Effector memory CD4-positive, alpha-beta T cell (primary cell): ENCODE data around the gene CASQ2.

Source experiments
- DNase-seq, 3 donors: peaks; one replicate each; pipeline ENCODE4 v3.0.0-alpha.2; 2020
- H3K27ac ChIP-seq: 2 replicates; pipeline ENCODE4 v1.7.0; 2013; ENCODE audit warnings: mild to moderate bottlenecking, low read length, moderate library complexity; ENCODE audit not compliant: insufficient read depth, poor library complexity, severe bottlenecking
- H3K27me3 ChIP-seq: replicated peaks from 2 replicates; pipeline ENCODE4 v1.7.0; 2013; ENCODE audit warnings: mild to moderate bottlenecking, low read length; ENCODE audit not compliant: insufficient read depth, control insufficient read depth, poor library complexity, severe bottlenecking
- H3K36me3 ChIP-seq: 2 replicates; pipeline ENCODE4 v1.7.0; 2013; ENCODE audit warnings: mild to moderate bottlenecking, low read length, moderate library complexity; ENCODE audit not compliant: control insufficient read depth, insufficient read depth
- H3K4me1 ChIP-seq: 2 replicates; pipeline ENCODE4 v1.7.0; 2013; ENCODE audit warnings: low read length, mild to moderate bottlenecking; ENCODE audit not compliant: control insufficient read depth, insufficient read depth, poor library complexity, severe bottlenecking
- H3K4me3 ChIP-seq: 2 replicates; pipeline ENCODE4 v1.7.0; 2013; ENCODE audit warnings: low read length, low read depth, mild to moderate bottlenecking; ENCODE audit not compliant: insufficient read depth, poor library complexity, severe bottlenecking
- H3K9me3 ChIP-seq: 2 replicates; pipeline ENCODE4 v1.7.0; 2013; ENCODE audit warnings: mild to moderate bottlenecking, low read length, moderate library complexity; ENCODE audit not compliant: control insufficient read depth

CASQ2 gene

DNA sequence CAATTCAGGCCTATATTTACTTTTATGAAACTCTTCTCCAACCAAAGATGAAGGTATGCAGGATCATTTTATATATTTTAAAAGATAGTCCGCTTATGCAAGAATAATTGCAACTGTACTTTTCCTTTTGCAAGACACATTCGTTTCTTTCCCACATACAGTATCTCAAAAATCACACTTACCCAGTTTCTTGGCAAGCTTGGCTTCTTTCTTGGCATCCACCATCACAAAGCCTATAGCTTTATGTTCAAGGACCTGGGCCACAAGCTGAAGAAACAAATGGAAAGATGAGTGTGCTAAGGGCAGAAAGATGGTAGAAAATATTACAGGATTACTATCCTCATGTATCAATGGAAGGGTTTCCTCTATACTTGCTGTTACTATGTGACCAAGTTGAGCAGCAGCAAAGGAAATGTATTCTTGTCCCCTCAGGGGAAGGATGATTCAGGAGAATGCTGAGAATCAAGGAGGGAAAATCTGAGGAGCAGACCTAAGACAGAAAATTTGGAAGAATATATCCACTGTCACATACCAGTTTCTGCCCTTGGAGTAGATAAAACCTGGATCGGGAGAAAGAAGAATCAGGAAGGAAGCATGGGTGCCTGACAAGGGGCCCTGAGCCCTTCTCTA lies 23.8 kb downstream of the CASQ2 start:
- no peak for DNase-seq
- no peak overlapping the region for H3K27ac ChIP-seq
- no peaks in the 10 kb centered on the region for H3K4me1 ChIP-seq
- no peak overlapping the region for H3K4me3 ChIP-seq
- H3K36me3 ChIP-seq = no peaks in the 10 kb centered on the region
- no peaks in the 10 kb centered on the region for H3K9me3 ChIP-seq
- H3K27me3 ChIP-seq = no peaks in the 10 kb centered on the region

DNA sequence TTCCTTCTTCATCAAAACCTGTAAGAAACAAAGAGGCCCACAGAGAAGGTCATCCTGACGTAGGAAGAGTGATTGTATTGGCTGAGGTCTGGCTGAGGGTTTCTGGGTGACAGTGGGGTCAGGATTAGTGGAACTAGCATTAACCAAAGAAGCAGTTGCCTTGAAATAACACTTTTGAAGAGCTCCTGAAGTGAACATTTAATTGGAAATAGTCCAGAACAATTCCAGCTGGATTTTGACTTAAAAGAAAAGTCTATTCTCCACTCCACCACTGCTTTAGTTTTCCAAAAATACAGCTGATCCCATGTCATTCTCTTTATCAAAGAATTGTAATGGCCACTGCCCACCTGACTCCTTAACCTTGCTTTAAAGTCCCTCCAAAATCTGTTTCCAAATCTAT lies 27.7 kb downstream of the CASQ2 start:
- Histone ChIP-seq H3K27me3 (no peaks in the 10 kb centered on the region), H3K27ac (no peak overlapping the region), H3K4me1 (no peaks in the 10 kb centered on the region), H3K4me3 (no peak overlapping the region), H3K9me3 (no peaks in the 10 kb centered on the region), H3K36me3 (no peaks in the 10 kb centered on the region)
- DNase-seq = no peak

DNA sequence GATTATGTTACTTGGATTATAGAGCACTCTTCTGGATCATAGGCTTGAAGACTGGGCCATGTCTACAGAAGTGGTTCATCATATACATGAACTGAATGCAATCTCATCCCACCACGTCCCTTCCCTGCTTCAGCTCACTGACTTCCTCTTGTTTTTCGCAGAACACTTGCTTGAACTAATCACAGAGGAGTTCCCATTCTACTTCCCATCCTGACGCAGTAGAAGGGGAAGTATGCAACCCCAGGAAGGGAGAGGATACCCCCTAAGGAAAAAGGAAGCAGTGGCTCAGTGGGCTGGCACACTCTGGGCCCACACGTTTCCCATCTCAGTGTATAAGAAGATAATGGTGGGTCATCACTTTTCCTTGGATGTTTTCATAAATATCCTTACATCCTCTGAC lies 36.2 kb downstream of the CASQ2 start:
- no peak for DNase-seq
- no peaks in the 10 kb centered on the region for H3K27me3 ChIP-seq
- no peaks in the 10 kb centered on the region for H3K4me1 ChIP-seq
- H3K4me3 ChIP-seq = no peak overlapping the region
- H3K36me3 ChIP-seq = no peaks in the 10 kb centered on the region
- H3K27ac ChIP-seq = no peak overlapping the region
- H3K9me3 ChIP-seq = no peaks in the 10 kb centered on the region

DNA sequence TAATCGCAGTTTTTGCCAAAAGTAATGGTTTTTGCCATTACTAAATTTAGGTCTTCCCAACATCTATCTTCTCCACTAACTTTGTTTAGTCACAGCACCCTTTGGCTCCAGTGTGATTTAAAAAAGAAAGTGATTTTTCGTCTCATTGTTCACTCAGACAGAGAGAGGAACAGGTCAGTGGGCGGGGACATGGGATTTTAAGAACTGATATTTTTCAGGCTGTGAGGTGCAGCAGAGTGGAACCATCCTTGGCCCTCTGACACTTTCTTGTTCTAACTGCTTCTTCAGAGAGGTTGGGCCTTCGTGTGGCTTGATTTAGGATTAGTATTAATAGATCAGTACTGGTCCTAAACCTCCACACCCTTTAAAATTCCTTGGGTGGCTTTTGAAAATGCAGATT lies 38.8 kb downstream of the CASQ2 start:
- DNase-seq = no peak
- H3K4me1 ChIP-seq = no peaks in the 10 kb centered on the region
- no peak overlapping the region for H3K27ac ChIP-seq

DNA sequence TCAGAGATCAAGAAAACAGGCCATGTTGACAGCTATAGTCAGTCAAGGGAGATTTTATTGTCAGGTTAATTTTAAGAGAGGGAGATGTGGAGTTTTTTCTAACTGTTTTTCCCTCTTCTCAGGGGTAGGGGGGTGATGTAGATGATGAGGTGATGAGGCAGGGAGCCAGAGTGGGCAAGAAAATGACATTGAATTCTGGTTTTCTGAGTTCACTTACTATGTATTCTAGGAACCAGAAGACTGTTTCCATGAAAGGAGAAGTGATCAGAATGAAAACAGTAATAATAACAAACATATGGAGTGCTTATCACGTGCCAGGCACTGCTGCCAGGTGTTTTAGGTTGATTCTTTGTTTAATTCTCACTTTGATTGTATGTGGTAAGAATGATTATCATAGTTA lies 40.2 kb downstream of the CASQ2 start:
- DNase-seq = no peak
- no peaks in the 10 kb centered on the region for H3K36me3 ChIP-seq
- H3K27ac ChIP-seq = no peak overlapping the region
- H3K9me3 ChIP-seq = no peaks in the 10 kb centered on the region
- no peaks in the 10 kb centered on the region for H3K4me1 ChIP-seq
- no peak overlapping the region for H3K4me3 ChIP-seq
- H3K27me3 ChIP-seq = no peaks in the 10 kb centered on the region

More for the DNA sequence above, 38.8 kb downstream of the CASQ2 start:
- no peaks in the 10 kb centered on the region for H3K9me3 ChIP-seq
- H3K36me3 ChIP-seq = no peaks in the 10 kb centered on the region
- no peaks in the 10 kb centered on the region for H3K27me3 ChIP-seq
- H3K4me3 ChIP-seq = no peak overlapping the region

DNA sequence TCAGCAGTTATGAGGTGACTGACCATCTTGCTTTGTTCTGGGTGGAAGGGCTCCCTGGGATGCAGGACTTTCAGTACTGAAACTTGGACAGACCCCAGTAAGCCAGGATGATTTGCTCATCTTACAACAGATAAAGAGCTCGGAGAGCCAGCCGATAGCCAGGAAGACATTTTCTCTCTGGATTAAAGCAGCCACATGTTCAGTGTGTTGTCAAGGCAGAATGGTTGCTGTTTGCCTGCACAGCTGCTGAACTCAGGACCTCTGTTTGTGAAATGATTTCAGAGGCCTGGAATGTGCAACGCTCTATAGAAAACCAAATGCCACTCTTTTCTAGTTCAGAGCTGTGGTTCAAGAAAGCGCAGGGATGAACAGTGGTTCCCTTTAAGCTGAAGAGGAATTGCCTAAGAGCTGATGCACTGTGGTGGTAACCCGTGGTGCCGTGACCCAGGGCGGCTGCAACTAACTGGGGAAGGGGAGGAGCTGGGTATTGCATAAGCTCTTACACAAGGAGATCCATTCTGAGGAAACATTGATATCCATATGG lies 40.7 kb downstream of the CASQ2 start:
- H3K27ac ChIP-seq = no peak overlapping the region
- no peaks in the 10 kb centered on the region for H3K4me1 ChIP-seq
- H3K36me3 ChIP-seq = no peaks in the 10 kb centered on the region
- no peaks in the 10 kb centered on the region for H3K27me3 ChIP-seq
- DNase-seq = no peak
- no peak overlapping the region for H3K4me3 ChIP-seq
- no peaks in the 10 kb centered on the region for H3K9me3 ChIP-seq

DNA sequence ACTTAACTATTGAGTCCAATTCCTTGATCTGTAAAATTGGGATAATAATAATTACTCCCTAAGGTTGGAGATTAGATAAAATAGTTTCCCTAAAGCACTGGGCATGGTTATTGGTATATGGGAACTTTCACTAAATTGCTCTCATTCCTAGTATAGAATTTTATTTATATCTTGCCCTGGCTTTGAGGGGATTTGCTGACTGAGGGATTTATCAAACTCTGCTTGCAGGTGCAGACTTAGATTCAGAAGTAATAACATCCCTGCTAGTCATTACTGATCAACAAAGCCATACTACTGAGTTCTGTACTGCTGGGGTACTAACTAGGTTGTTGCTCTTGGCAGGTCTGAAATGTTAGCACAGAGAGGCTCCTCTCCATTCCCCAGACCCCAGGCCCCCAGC lies 41.9 kb downstream of the CASQ2 start:
- no peak for DNase-seq
- Histone ChIP-seq H3K4me3 (no peak overlapping the region), H3K27me3 (no peaks in the 10 kb centered on the region), H3K4me1 (no peaks in the 10 kb centered on the region), H3K36me3 (no peaks in the 10 kb centered on the region), H3K27ac (no peak overlapping the region), H3K9me3 (no peaks in the 10 kb centered on the region)

DNA sequence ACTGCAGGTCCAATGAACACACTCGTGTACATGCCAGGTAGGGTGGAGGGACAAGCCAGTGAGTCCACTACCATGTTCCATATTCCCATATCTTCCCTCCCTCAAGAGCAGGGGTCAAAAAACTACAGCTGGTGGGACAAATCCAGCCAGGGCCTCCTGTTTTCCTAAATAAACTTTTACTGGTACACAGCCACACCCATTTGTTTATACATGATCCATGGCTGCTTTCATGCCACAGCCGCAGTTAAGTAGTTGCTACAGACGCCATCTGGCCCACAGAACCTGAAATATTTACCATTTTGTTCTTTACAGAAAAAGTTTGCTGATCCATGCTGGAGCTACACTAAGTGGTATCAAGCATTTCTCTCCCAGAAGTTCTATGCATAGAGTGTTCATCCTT lies 42.4 kb downstream of the CASQ2 start:
- H3K4me1 ChIP-seq = no peaks in the 10 kb centered on the region
- no peak overlapping the region for H3K27ac ChIP-seq
- H3K36me3 ChIP-seq = no peaks in the 10 kb centered on the region
- no peak for DNase-seq
- H3K27me3 ChIP-seq = no peaks in the 10 kb centered on the region
- no peaks in the 10 kb centered on the region for H3K9me3 ChIP-seq
- H3K4me3 ChIP-seq = no peak overlapping the region

DNA sequence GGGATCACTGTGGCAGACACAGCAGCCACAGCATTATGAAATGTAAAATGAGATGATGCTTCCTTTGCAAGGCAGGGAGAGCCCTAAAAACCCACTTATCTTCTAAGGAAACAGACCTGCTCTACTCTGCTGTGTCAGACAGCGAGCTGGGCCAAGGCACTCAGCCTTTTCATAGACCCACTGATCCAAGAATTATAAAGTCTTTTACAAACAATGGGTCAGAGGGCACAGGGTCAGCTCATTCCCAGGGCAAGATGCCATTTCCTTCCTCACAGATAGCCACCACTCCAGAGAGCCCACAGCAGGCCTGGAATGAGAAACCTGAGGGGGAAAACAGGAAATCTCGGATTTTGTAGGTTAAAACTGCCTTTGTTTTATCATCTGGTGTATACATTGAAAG lies 42.9 kb downstream of the CASQ2 start:
- H3K4me3 ChIP-seq = no peak overlapping the region
- H3K36me3 ChIP-seq = no peaks in the 10 kb centered on the region
- no peaks in the 10 kb centered on the region for H3K9me3 ChIP-seq
- H3K27ac ChIP-seq = no peak overlapping the region
- no peaks in the 10 kb centered on the region for H3K4me1 ChIP-seq
- no peak for DNase-seq
- H3K27me3 ChIP-seq = no peaks in the 10 kb centered on the region

DNA sequence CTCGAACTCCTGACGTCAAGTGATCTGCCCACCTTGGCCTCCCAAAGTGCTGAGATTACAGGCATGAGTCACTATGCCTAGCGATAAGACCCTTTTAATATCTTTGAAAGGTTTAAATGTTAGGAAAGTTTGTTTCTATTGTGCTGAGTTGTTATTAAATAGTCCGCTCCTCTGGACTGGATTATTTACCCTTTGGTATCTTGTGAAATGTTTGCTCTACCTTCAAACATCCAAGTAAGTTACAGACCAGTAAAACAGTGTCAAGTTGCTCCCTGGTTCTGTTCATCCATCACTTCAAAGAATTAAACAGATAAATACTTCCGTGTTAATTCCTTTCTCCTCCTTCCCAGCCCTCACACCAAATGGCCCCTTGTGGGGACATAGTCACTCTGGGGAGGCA lies 44.8 kb downstream of the CASQ2 start:
- Histone ChIP-seq H3K4me1 (no peaks in the 10 kb centered on the region), H3K4me3 (no peak overlapping the region), H3K27ac (no peak overlapping the region), H3K9me3 (no peaks in the 10 kb centered on the region), H3K27me3 (no peaks in the 10 kb centered on the region), H3K36me3 (no peaks in the 10 kb centered on the region)
- DNase-seq = no peak
